GM12891 (cell line): ENCODE measurements around the gene TRA2B.

Experiments used
- POLR2A ChIP-seq: IDR thresholded peaks from 2 replicates; pipeline ENCODE4 v1.6.1; 2011; ENCODE audit warnings: low read depth, low read length, control low read depth
- POLR2AphosphoS5 ChIP-seq: IDR thresholded peaks from 2 replicates; pipeline ENCODE4 v1.6.1; 2011; ENCODE audit warnings: low read depth, low read length, control low read depth
- TAF1 ChIP-seq: IDR thresholded peaks from 2 replicates; pipeline ENCODE4 v1.6.1; 2011; ENCODE audit warnings: low read depth, low read length, control low read depth

DNA sequence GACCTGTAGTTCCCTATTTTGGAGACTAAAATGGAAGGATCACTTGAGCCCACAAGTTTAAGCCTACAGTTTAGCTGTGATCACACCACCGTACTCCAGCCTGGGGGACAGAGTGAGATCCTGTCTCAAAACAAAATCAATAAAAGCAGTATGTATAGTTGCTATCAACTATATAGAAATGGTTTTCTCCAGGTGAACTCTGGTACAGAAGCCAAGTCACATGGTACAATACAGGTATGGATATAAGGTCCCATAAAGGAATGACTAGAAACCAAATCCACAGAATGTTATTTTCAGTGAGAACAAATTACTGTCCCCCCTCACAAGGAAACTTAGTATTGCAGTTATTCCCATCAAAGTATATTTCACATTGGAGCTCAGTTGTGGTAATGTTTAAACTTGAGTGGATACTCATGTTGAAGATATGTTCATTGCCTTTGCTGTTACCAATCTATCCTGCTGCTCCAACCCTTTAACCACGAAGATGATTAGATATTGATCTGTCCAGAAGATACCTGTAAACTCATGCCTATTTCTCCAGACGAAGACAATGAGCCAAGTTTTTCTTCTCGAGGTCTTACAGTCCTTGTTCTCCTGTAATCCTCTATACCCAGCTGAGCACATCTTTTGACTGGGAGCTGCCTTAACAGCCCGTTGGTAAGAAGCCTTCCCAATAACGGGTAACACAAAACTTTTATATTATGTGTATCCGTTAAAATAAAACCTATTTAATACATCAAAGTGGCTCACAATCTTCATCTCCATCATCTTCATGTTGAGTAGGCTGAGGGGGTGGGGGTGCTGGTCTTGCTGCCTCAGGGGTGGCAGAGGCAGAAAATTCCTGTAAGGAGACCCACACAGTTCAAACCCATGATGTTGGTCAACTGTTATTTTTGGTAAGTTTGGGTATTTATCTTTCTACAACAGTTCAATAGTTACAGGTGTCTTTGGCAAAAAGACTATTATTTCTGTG, 24.6 kb downstream of the TRA2B start:
- TF ChIP-seq POLR2AphosphoS5 (peak; percentile 86), POLR2A (peak; percentile 41), TAF1 (no peak)
